ENCODE results near the gene ZRSR2.

Gene ZRSR2

GRCh38 chrX:15825936-15826335, 35.7 kb downstream of the ZRSR2 start:
- TF ChIP-seq TEAD4 (IDR thresholded peaks at IDR 0.05) (no peak), CREB1 (IDR thresholded peaks at IDR 0.05; ENCODE audit: low read depth) (no peak), CEBPB (IDR thresholded peaks at IDR 0.05) (no peak)

DNA sequence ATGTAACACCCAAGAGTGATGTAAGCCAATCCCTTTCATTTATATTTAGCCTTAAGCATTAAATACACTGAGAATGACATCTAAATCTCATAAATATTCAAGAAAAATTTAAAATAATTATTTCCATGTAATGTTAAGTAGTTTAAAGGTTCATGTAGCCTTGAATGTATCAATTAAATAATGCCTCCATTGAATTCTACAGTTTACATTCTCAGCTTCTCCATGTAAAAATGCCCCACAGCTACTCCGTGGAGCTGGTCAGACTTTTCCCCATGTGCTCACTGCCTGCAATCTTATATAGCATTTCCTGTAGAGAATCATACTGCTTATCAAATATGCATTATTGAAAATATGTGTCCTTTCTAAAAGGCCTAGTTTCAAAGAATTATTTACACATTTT, 38.9 kb downstream of the ZRSR2 start:
- TF ChIP-seq EGR1 (IDR thresholded peaks at IDR 0.05) = no peak
- TF ChIP-seq TAF1 (IDR thresholded peaks at IDR 0.05; ENCODE audit: low read depth) = no peak
- TF ChIP-seq ZBTB7A (IDR thresholded peaks at IDR 0.05; ENCODE audit: low read depth) = no peak
- TF ChIP-seq NFIC (IDR thresholded peaks at IDR 0.05) = no peak
- no peak for TF ChIP-seq TCF12 (IDR thresholded peaks at IDR 0.05; ENCODE audit: low read depth)
- TF ChIP-seq TEAD4 (IDR thresholded peaks at IDR 0.05) = no peak
- TF ChIP-seq EP300 (IDR thresholded peaks at IDR 0.05; ENCODE audit: borderline replicate concordance) = no peak
- no peak for TF ChIP-seq CREB1 (IDR thresholded peaks at IDR 0.05; ENCODE audit: low read depth)
- no peak for TF ChIP-seq MAX (IDR thresholded peaks at IDR 0.05)

GRCh38 chrX:15834053-15834452, 43.8 kb downstream of the ZRSR2 start:
- TF ChIP-seq CEBPB (IDR thresholded peaks at IDR 0.05) (no peak), ZBTB7A (IDR thresholded peaks at IDR 0.05; ENCODE audit: low read depth) (no peak), EGR1 (IDR thresholded peaks at IDR 0.05) (no peak), FOXM1 (IDR thresholded peaks at IDR 0.05; ENCODE audit: borderline replicate concordance, low read depth) (no peak), RAD21 (IDR thresholded peaks at IDR 0.05; ENCODE audit: low read depth) (no peak), EP300 (IDR thresholded peaks at IDR 0.05; ENCODE audit: borderline replicate concordance) (no peak), TCF12 (IDR thresholded peaks at IDR 0.05; ENCODE audit: low read depth) (no peak), TAF1 (IDR thresholded peaks at IDR 0.05; ENCODE audit: low read depth) (no peak), NFIC (IDR thresholded peaks at IDR 0.05) (no peak), TEAD4 (IDR thresholded peaks at IDR 0.05) (no peak), MAX (IDR thresholded peaks at IDR 0.05) (no peak), YY1 (IDR thresholded peaks at IDR 0.05; ENCODE audit: low read depth) (no peak), CREB1 (IDR thresholded peaks at IDR 0.05; ENCODE audit: low read depth) (no peak)
- TF ChIP-seq, protein P1, sequence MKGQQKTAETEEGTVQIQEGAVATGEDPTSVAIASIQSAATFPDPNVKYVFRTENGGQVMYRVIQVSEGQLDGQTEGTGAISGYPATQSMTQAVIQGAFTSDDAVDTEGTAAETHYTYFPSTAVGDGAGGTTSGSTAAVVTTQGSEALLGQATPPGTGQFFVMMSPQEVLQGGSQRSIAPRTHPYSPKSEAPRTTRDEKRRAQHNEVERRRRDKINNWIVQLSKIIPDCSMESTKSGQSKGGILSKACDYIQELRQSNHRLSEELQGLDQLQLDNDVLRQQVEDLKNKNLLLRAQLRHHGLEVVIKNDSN (IDR thresholded peaks at IDR 0.05) = no peak
- TF ChIP-seq, protein P2, sequence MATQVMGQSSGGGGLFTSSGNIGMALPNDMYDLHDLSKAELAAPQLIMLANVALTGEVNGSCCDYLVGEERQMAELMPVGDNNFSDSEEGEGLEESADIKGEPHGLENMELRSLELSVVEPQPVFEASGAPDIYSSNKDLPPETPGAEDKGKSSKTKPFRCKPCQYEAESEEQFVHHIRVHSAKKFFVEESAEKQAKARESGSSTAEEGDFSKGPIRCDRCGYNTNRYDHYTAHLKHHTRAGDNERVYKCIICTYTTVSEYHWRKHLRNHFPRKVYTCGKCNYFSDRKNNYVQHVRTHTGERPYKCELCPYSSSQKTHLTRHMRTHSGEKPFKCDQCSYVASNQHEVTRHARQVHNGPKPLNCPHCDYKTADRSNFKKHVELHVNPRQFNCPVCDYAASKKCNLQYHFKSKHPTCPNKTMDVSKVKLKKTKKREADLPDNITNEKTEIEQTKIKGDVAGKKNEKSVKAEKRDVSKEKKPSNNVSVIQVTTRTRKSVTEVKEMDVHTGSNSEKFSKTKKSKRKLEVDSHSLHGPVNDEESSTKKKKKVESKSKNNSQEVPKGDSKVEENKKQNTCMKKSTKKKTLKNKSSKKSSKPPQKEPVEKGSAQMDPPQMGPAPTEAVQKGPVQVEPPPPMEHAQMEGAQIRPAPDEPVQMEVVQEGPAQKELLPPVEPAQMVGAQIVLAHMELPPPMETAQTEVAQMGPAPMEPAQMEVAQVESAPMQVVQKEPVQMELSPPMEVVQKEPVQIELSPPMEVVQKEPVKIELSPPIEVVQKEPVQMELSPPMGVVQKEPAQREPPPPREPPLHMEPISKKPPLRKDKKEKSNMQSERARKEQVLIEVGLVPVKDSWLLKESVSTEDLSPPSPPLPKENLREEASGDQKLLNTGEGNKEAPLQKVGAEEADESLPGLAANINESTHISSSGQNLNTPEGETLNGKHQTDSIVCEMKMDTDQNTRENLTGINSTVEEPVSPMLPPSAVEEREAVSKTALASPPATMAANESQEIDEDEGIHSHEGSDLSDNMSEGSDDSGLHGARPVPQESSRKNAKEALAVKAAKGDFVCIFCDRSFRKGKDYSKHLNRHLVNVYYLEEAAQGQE (IDR thresholded peaks at IDR 0.05; ENCODE audit: low read depth) = no peak

DNA sequence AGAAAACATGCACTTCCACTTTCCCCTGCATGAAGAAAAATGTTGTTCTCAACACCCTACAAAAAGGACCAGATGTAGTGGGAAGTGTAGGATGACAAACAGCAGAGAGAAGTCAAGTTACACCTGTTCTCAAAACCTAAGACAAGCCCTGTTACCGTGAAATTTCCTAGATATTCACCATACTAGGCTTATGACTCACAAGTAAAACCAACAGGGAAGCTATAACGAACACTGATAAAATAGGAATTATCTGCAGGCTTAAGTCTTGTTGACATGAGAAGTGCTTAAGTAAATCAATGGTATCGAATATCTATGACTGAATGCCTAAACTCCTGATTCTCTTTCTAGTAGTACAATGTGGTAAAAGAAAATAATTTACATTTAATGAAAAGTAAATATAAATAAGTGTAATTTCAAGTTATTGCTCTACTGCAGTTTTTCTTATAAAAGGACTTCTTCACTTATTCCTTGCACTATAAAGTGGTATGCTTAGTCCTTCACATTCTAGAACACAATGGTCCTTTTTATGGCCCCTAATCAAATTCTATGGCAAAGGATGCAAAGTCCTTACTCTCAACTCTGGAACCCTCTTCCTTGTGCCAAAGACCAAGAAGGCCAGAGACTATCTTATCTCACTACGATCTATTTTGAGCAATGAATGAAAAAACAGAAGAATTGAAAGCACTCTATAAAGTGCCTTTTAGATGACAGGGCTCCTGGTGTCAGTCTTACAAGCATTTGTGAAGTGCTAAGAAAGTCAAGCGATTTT, 44.7 kb downstream of the ZRSR2 start:
- no peak for TF ChIP-seq YY1 (IDR thresholded peaks at IDR 0.05; ENCODE audit: low read depth)
- TF ChIP-seq RAD21 (IDR thresholded peaks at IDR 0.05; ENCODE audit: low read depth) = no peak
- no peak for TF ChIP-seq ZBTB7A (IDR thresholded peaks at IDR 0.05; ENCODE audit: low read depth)
- TF ChIP-seq, protein P1 (IDR thresholded peaks at IDR 0.05) = no peak
- no peak for TF ChIP-seq TAF1 (IDR thresholded peaks at IDR 0.05; ENCODE audit: low read depth)
- TF ChIP-seq FOXM1 (IDR thresholded peaks at IDR 0.05; ENCODE audit: borderline replicate concordance, low read depth) = no peak
- no peak for TF ChIP-seq EGR1 (IDR thresholded peaks at IDR 0.05)
- TF ChIP-seq, protein P2 (IDR thresholded peaks at IDR 0.05; ENCODE audit: low read depth) = no peak
- no peak for TF ChIP-seq MAX (IDR thresholded peaks at IDR 0.05)
- TF ChIP-seq TEAD4 (IDR thresholded peaks at IDR 0.05) = no peak
- TF ChIP-seq TCF12 (IDR thresholded peaks at IDR 0.05; ENCODE audit: low read depth) = no peak
- TF ChIP-seq EP300 (IDR thresholded peaks at IDR 0.05; ENCODE audit: borderline replicate concordance) = no peak
- TF ChIP-seq CEBPB (IDR thresholded peaks at IDR 0.05) = no peak
- TF ChIP-seq NFIC (IDR thresholded peaks at IDR 0.05) = no peak
- TF ChIP-seq CREB1 (IDR thresholded peaks at IDR 0.05; ENCODE audit: low read depth) = no peak

- TF ChIP-seq YY1 (IDR thresholded peaks at IDR 0.05; ENCODE audit: low read depth) (no peak), CEBPB (IDR thresholded peaks at IDR 0.05) (no peak), RAD21 (IDR thresholded peaks at IDR 0.05; ENCODE audit: low read depth) (no peak), EGR1 (IDR thresholded peaks at IDR 0.05) (no peak), EP300 (IDR thresholded peaks at IDR 0.05; ENCODE audit: borderline replicate concordance) (no peak), ZBTB7A (IDR thresholded peaks at IDR 0.05; ENCODE audit: low read depth) (no peak), TEAD4 (IDR thresholded peaks at IDR 0.05) (no peak), FOXM1 (IDR thresholded peaks at IDR 0.05; ENCODE audit: borderline replicate concordance, low read depth) (no peak), MAX (IDR thresholded peaks at IDR 0.05) (no peak), TAF1 (IDR thresholded peaks at IDR 0.05; ENCODE audit: low read depth) (no peak), NFIC (IDR thresholded peaks at IDR 0.05) (no peak), TCF12 (IDR thresholded peaks at IDR 0.05; ENCODE audit: low read depth) (no peak), CREB1 (IDR thresholded peaks at IDR 0.05; ENCODE audit: low read depth) (no peak)
- TF ChIP-seq, protein P1 (IDR thresholded peaks at IDR 0.05) = no peak
- TF ChIP-seq, protein P2 (IDR thresholded peaks at IDR 0.05; ENCODE audit: low read depth) = no peak
Observed at GRCh38 chrX:15838017-15838416, 47.7 kb downstream of the ZRSR2 start.
